Stimulated activated naive CD8-positive, alpha-beta T cell treated with anti-CD3 and anti-CD28 coated beads, Interleukin-15, Interleukin-2, amounts not matched to agents 100 ng/mL and 50 ng/mL, for 24 hours (primary cell): ENCODE measurements around the gene MAGI1.

ENCODE experiments used
- H3K27ac Mint-ChIP-seq: one replicate; pipeline ENCODE4 v1.8.0; 2021; ENCODE audit warnings: mild to moderate bottlenecking, mixed read lengths
- H3K27me3 Mint-ChIP-seq: one replicate; pipeline ENCODE4 v1.8.0; 2021; ENCODE audit warnings: mixed read lengths
- H3K36me3 Mint-ChIP-seq: one replicate; pipeline ENCODE4 v1.8.0; 2021; ENCODE audit warnings: low read depth, mixed read lengths
- H3K4me1 Mint-ChIP-seq: one replicate; pipeline ENCODE4 v1.8.0; 2021; ENCODE audit warnings: low read depth, mixed read lengths
- H3K4me3 Mint-ChIP-seq: one replicate; pipeline ENCODE4 v1.8.0; 2021; ENCODE audit warnings: mild to moderate bottlenecking, mixed read lengths
- H3K9me3 Mint-ChIP-seq: one replicate; pipeline ENCODE4 v1.8.0; 2021; ENCODE audit warnings: mixed read lengths

Gene MAGI1

GRCh38 chr3:66038726-66039589, at the start of gene MAGI1:
Gene MAGI1, minus strand, starts transcription at chr3:66038918. Its CDS starts 610 bp downstream, at chr3:66038308.
- H3K4me3 Mint-ChIP-seq, result peak within 1 kb of the TSS; percentile 85
- peaks cover 16% of the 10 kb centered on the region for H3K4me1 Mint-ChIP-seq
- peaks cover 86% of the 10 kb centered on the region for H3K27me3 Mint-ChIP-seq
- no peaks in the 10 kb centered on the region for H3K36me3 Mint-ChIP-seq
- H3K27ac Mint-ChIP-seq, result peak within 1 kb of the TSS; percentile 33
- peaks cover 5% of the 10 kb centered on the region for H3K9me3 Mint-ChIP-seq

- H3K27me3 Mint-ChIP-seq, result no peaks in the 10 kb centered on the region
- H3K27ac Mint-ChIP-seq, result no peak overlapping the region
- no peaks in the 10 kb centered on the region for H3K4me1 Mint-ChIP-seq
- H3K4me3 Mint-ChIP-seq, result no peak overlapping the region
- H3K9me3 Mint-ChIP-seq, result no peaks in the 10 kb centered on the region
- H3K36me3 Mint-ChIP-seq, result no peaks in the 10 kb centered on the region
Measured at GRCh38 chr3:66083784-66084213, 45.1 kb upstream of the MAGI1 start.

- Mint-ChIP-seq H3K4me3 (no peak overlapping the region), H3K4me1 (no peaks in the 10 kb centered on the region), H3K36me3 (no peaks in the 10 kb centered on the region), H3K27ac (no peak overlapping the region), H3K27me3 (no peaks in the 10 kb centered on the region), H3K9me3 (no peaks in the 10 kb centered on the region)
Measured at GRCh38 chr3:66083096-66083678, 44.5 kb upstream of the MAGI1 start.

GRCh38 chr3:66082679-66083078, 44.0 kb upstream of the MAGI1 start:
- Mint-ChIP-seq H3K9me3 (no peaks in the 10 kb centered on the region), H3K27me3 (no peaks in the 10 kb centered on the region), H3K36me3 (no peaks in the 10 kb centered on the region), H3K4me3 (no peak overlapping the region), H3K27ac (no peak overlapping the region), H3K4me1 (no peaks in the 10 kb centered on the region)

GRCh38 chr3:66080167-66080566, 41.4 kb upstream of the MAGI1 start:
- Mint-ChIP-seq H3K4me1 (no peaks in the 10 kb centered on the region), H3K4me3 (no peak overlapping the region)

GRCh38 chr3:66077973-66078372, 39.3 kb upstream of the MAGI1 start:
- Mint-ChIP-seq H3K27ac (no peak overlapping the region), H3K36me3 (no peaks in the 10 kb centered on the region), H3K4me1 (no peaks in the 10 kb centered on the region), H3K9me3 (peaks cover 5% of the 10 kb centered on the region), H3K4me3 (no peak overlapping the region), H3K27me3 (no peaks in the 10 kb centered on the region)

More at GRCh38 chr3:66080167-66080566, 41.4 kb upstream of the MAGI1 start:
- peaks cover 3% of the 10 kb centered on the region for H3K9me3 Mint-ChIP-seq
- H3K27ac Mint-ChIP-seq, result no peak overlapping the region
- H3K27me3 Mint-ChIP-seq, result no peaks in the 10 kb centered on the region
- no peaks in the 10 kb centered on the region for H3K36me3 Mint-ChIP-seq

GRCh38 chr3:66076861-66077470, 38.2 kb upstream of the MAGI1 start:
- no peak overlapping the region for H3K4me3 Mint-ChIP-seq
- H3K27me3 Mint-ChIP-seq, result no peaks in the 10 kb centered on the region
- no peaks in the 10 kb centered on the region for H3K36me3 Mint-ChIP-seq
- H3K27ac Mint-ChIP-seq, result no peak overlapping the region
- no peaks in the 10 kb centered on the region for H3K4me1 Mint-ChIP-seq
- H3K9me3 Mint-ChIP-seq, result peaks cover 5% of the 10 kb centered on the region

GRCh38 chr3:66075281-66075680, 36.6 kb upstream of the MAGI1 start:
- H3K27ac Mint-ChIP-seq, result no peak overlapping the region
- H3K4me1 Mint-ChIP-seq, result no peaks in the 10 kb centered on the region
- H3K9me3 Mint-ChIP-seq, result peaks cover 5% of the 10 kb centered on the region
- H3K36me3 Mint-ChIP-seq, result no peaks in the 10 kb centered on the region
- H3K4me3 Mint-ChIP-seq, result no peak overlapping the region
- H3K27me3 Mint-ChIP-seq, result no peaks in the 10 kb centered on the region

GRCh38 chr3:66073464-66074141, 34.9 kb upstream of the MAGI1 start:
- H3K4me3 Mint-ChIP-seq, result no peak overlapping the region
- peaks cover 5% of the 10 kb centered on the region for H3K9me3 Mint-ChIP-seq
- H3K27ac Mint-ChIP-seq, result no peak overlapping the region
- no peaks in the 10 kb centered on the region for H3K36me3 Mint-ChIP-seq
- no peaks in the 10 kb centered on the region for H3K27me3 Mint-ChIP-seq
- no peaks in the 10 kb centered on the region for H3K4me1 Mint-ChIP-seq

GRCh38 chr3:66068255-66068654, 29.5 kb upstream of the MAGI1 start:
- no peaks in the 10 kb centered on the region for H3K27me3 Mint-ChIP-seq
- no peaks in the 10 kb centered on the region for H3K9me3 Mint-ChIP-seq
- no peak overlapping the region for H3K27ac Mint-ChIP-seq
- no peaks in the 10 kb centered on the region for H3K4me1 Mint-ChIP-seq
- no peak overlapping the region for H3K4me3 Mint-ChIP-seq
- no peaks in the 10 kb centered on the region for H3K36me3 Mint-ChIP-seq

GRCh38 chr3:66066963-66067617, 28.4 kb upstream of the MAGI1 start:
- H3K4me3 Mint-ChIP-seq, result no peak overlapping the region
- H3K27ac Mint-ChIP-seq, result no peak overlapping the region
- peaks cover 3% of the 10 kb centered on the region for H3K9me3 Mint-ChIP-seq
- H3K4me1 Mint-ChIP-seq, result no peaks in the 10 kb centered on the region
- H3K36me3 Mint-ChIP-seq, result no peaks in the 10 kb centered on the region
- peaks cover 3% of the 10 kb centered on the region for H3K27me3 Mint-ChIP-seq

- H3K9me3 Mint-ChIP-seq, result peaks cover 5% of the 10 kb centered on the region
- no peaks in the 10 kb centered on the region for H3K36me3 Mint-ChIP-seq
- H3K4me3 Mint-ChIP-seq, result no peak overlapping the region
- no peaks in the 10 kb centered on the region for H3K27me3 Mint-ChIP-seq
- no peak overlapping the region for H3K27ac Mint-ChIP-seq
- no peaks in the 10 kb centered on the region for H3K4me1 Mint-ChIP-seq
Measured at GRCh38 chr3:66055289-66055688, 16.6 kb upstream of the MAGI1 start.

- no peaks in the 10 kb centered on the region for H3K36me3 Mint-ChIP-seq
- peaks cover 5% of the 10 kb centered on the region for H3K9me3 Mint-ChIP-seq
- no peaks in the 10 kb centered on the region for H3K27me3 Mint-ChIP-seq
- H3K4me3 Mint-ChIP-seq, result no peak overlapping the region
- H3K4me1 Mint-ChIP-seq, result no peaks in the 10 kb centered on the region
- no peak overlapping the region for H3K27ac Mint-ChIP-seq
Measured at GRCh38 chr3:66053550-66054094, 14.9 kb upstream of the MAGI1 start.
